PC-3 (cell line): ENCODE measurements around the gene COA6.

Experiments used
- EZH2 ChIP-seq: fragments of 300-600 bp; sonication (generic); IDR thresholded peaks from one replicate; pipeline ENCODE4 v1.6.1; 2017; ENCODE audit warnings: antibody characterized with exemption, mild to moderate bottlenecking, low read length; ENCODE audit not compliant: unreplicated experiment
- EZH2phosphoT487 ChIP-seq: fragments of 300-600 bp; sonication (generic); IDR thresholded peaks from 2 replicates; pipeline ENCODE4 v1.6.1; 2018; ENCODE audit warnings: mild to moderate bottlenecking, antibody characterized with exemption, low read length, borderline replicate concordance

DNA sequence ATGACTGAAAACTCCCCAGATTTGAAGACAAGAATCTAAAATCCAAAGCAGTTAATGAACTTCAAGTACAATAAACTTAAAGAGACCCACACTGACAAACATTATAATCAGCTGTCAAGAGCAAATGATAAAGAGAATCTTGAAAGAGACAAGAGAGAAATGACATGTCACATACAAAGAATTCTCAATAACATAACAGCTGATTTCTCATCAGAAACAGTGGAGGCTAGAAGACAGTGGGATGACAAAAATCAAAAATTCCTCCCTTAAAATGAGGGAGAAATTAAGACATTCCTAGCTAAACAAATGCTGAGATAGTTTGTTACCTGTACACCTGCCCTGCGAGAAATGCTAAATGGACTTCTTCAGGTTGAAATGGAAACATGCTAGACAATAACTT, 36.0 kb upstream of the COA6 start:
- no peak for TF ChIP-seq EZH2
- TF ChIP-seq EZH2phosphoT487: no peak
